Neural cell (in vitro differentiated cells): ENCODE results near the gene GNPTAB.

Experiments used
- EP300 ChIP-seq: fragments of 450-650 bp; conservative IDR thresholded peaks from 2 replicates; pipeline ENCODE4 v1.6.1; 2014; ENCODE audit warnings: antibody characterized with exemption, mild to moderate bottlenecking, moderate library complexity; ENCODE audit not compliant: poor library complexity, severe bottlenecking
- EZH2 ChIP-seq: fragments of 200-600, 300-800 bp; shearing (Covaris generic), sonication (generic); IDR thresholded peaks from 2 replicates; pipeline ENCODE4 v1.6.1; 2014; ENCODE audit warnings: antibody characterized with exemption, low read length, borderline replicate concordance, mild to moderate bottlenecking; ENCODE audit not compliant: insufficient read depth, poor library complexity, severe bottlenecking
- MXI1 ChIP-seq: fragments of 450-650 bp; conservative IDR thresholded peaks from 2 replicates; pipeline ENCODE4 v1.6.1; 2014; ENCODE audit warnings: antibody characterized with exemption, mild to moderate bottlenecking; ENCODE audit not compliant: poor library complexity, severe bottlenecking
- POLR2AphosphoS5 ChIP-seq: IDR thresholded peaks from 2 replicates; pipeline ENCODE4 v1.6.1; 2012
- RAD21 ChIP-seq: fragments of 450-650 bp; conservative IDR thresholded peaks from 2 replicates; pipeline ENCODE4 v1.6.1; 2014; ENCODE audit warnings: antibody characterized with exemption, mild to moderate bottlenecking, moderate library complexity
- TAF1 ChIP-seq: IDR thresholded peaks from 2 replicates; pipeline ENCODE4 v1.6.1; 2012; ENCODE audit warnings: low read depth
- TF ChIP-seq, protein P1 (sequence below): fragments of 450-650 bp; IDR thresholded peaks from 2 replicates; pipeline ENCODE4 v1.5.1; 2014; ENCODE audit warnings: antibody characterized with exemption, mild to moderate bottlenecking, moderate library complexity; ENCODE audit not compliant: poor library complexity, severe bottlenecking
- TF ChIP-seq, protein P2 (sequence below): IDR thresholded peaks from 2 replicates; pipeline ENCODE4 v1.6.1; 2012; ENCODE audit warnings: borderline replicate concordance

DNA sequence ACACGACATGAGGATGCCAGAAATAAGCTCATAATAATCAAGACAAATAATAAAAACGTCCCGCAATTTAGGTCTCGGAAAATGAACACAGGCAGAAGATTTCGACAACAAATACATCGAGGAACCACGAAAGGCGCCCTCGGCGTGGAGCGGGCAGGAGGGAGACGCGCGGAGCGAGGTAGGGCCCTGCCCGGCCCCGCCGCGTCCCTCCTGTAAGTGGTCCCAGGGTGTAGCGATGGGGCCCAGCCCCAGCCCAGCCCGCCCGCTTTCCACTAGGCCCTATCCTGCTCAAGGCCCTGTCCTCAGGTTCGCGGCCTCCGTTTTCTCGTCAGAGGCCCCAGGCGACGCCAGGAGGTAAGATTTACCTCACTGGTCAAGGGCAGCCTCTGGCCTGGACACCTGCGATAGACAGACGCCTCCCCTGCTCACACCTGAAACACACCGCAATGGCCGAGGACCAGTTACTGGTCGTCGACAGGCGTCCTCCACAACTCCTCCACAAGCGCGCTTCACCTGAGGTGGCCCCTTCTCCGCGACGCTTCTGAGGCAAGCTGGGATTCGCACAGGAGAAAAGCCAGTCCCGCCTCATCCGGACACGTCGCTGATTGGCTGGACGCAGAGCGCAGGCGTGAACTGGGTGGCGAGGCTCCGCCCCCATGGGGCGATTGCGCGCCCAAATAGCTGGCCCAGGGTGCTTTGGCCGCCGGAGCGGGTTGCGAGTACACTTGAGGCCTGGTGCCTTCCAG is 91.7 kb downstream of the GNPTAB start, which contains the start of gene SYCP3:
- TF ChIP-seq, protein P1, sequence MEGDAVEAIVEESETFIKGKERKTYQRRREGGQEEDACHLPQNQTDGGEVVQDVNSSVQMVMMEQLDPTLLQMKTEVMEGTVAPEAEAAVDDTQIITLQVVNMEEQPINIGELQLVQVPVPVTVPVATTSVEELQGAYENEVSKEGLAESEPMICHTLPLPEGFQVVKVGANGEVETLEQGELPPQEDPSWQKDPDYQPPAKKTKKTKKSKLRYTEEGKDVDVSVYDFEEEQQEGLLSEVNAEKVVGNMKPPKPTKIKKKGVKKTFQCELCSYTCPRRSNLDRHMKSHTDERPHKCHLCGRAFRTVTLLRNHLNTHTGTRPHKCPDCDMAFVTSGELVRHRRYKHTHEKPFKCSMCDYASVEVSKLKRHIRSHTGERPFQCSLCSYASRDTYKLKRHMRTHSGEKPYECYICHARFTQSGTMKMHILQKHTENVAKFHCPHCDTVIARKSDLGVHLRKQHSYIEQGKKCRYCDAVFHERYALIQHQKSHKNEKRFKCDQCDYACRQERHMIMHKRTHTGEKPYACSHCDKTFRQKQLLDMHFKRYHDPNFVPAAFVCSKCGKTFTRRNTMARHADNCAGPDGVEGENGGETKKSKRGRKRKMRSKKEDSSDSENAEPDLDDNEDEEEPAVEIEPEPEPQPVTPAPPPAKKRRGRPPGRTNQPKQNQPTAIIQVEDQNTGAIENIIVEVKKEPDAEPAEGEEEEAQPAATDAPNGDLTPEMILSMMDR, result no peak
- no peak for TF ChIP-seq POLR2AphosphoS5
- no peak for TF ChIP-seq EP300
- TF ChIP-seq TAF1, result no peak
- TF ChIP-seq, protein P2, sequence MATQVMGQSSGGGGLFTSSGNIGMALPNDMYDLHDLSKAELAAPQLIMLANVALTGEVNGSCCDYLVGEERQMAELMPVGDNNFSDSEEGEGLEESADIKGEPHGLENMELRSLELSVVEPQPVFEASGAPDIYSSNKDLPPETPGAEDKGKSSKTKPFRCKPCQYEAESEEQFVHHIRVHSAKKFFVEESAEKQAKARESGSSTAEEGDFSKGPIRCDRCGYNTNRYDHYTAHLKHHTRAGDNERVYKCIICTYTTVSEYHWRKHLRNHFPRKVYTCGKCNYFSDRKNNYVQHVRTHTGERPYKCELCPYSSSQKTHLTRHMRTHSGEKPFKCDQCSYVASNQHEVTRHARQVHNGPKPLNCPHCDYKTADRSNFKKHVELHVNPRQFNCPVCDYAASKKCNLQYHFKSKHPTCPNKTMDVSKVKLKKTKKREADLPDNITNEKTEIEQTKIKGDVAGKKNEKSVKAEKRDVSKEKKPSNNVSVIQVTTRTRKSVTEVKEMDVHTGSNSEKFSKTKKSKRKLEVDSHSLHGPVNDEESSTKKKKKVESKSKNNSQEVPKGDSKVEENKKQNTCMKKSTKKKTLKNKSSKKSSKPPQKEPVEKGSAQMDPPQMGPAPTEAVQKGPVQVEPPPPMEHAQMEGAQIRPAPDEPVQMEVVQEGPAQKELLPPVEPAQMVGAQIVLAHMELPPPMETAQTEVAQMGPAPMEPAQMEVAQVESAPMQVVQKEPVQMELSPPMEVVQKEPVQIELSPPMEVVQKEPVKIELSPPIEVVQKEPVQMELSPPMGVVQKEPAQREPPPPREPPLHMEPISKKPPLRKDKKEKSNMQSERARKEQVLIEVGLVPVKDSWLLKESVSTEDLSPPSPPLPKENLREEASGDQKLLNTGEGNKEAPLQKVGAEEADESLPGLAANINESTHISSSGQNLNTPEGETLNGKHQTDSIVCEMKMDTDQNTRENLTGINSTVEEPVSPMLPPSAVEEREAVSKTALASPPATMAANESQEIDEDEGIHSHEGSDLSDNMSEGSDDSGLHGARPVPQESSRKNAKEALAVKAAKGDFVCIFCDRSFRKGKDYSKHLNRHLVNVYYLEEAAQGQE, result no peak
- no peak for TF ChIP-seq RAD21
- TF ChIP-seq MXI1, result no peak
- no peak for TF ChIP-seq EZH2
